Stimulated activated CD8-positive, alpha-beta memory T cell treated with anti-CD3 and anti-CD28 coated beads, Interleukin-7, amount 100 ng/mL, for 4 hours (primary cell): ENCODE results near the gene CELF2.

Experiments used
- DNase-seq, 2 donors: peaks; one replicate each; pipeline ENCODE4 v3.0.0-alpha.2; 2020; ENCODE audit warnings: low read depth in 2 of 2

CELF2 gene

GRCh38 chr10:11245981-11246590, 228.4 kb downstream of the CELF2 start:
- DNase-seq = no peak

DNA sequence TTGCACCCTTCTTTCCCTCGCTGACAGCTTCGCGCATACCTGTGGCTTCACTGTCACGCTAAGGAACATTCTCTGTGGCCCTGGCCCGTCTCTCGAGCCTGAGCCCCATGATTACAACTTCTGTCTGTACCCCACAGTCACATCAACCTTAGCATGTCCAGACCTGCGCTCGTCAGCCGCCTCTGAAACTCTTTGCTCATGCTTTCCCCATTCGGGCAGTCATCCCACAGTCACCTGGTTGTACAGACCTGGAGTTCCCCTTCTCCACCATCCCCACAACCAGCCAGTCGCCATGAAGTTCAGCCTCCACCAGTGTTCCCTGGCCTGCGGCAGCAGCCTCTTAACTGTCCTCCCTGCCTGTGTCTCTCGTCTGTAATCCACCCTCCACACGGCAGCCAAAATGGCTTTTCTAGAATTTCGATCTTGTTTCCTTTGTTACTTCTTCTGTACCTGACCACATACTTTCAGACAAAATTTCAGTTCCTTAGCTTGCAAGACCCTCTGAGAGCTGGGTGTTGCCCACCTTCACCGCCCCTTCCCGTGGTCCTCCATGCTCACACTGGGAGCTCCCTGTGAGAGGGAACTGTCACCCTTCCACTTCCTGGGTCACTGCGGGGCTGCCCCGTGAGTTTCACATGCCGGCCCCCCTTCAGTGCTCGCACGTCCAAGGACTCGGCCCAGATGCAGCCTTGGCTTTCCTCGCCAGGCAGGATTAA, 229.2 kb downstream of the CELF2 start:
- no peak for DNase-seq

DNA sequence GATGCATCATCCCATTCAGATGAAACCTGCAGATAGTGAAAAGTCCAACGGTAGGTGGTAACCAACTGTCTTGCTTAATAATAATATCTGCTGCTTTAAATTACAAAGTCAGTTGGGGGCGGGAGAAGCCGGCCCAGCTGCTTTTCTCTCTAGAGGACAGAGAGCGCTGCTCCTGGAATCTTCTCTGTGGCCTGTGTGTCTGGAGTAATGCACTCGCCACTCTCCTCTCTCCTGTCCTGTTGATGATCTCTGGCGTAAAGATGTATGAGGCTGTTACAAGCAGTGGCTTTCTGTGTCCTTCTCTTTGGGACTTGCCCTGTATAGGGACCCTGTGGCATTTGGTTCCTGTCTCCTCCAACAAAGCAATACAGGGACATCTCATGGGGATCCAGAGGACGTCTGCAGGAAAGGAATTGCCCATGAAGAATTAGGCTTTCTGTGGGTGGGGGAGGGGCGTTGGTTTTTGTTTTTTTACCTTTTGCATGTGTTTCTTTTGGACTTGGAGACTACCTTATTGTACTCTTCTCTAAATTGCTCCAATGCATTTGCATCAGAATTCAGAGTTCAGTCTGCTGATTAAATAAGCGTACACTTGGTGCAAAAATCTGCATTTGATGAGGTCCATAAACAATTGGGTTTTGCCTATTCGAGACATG, 231.6 kb downstream of the CELF2 start:
- DNase-seq = no peak

GRCh38 chr10:11249808-11250195, 232.1 kb downstream of the CELF2 start:
- DNase-seq = no peak

GRCh38 chr10:11250304-11250703, 232.6 kb downstream of the CELF2 start:
- no peak for DNase-seq

GRCh38 chr10:11252887-11253286, 235.2 kb downstream of the CELF2 start:
- no peak for DNase-seq

DNA sequence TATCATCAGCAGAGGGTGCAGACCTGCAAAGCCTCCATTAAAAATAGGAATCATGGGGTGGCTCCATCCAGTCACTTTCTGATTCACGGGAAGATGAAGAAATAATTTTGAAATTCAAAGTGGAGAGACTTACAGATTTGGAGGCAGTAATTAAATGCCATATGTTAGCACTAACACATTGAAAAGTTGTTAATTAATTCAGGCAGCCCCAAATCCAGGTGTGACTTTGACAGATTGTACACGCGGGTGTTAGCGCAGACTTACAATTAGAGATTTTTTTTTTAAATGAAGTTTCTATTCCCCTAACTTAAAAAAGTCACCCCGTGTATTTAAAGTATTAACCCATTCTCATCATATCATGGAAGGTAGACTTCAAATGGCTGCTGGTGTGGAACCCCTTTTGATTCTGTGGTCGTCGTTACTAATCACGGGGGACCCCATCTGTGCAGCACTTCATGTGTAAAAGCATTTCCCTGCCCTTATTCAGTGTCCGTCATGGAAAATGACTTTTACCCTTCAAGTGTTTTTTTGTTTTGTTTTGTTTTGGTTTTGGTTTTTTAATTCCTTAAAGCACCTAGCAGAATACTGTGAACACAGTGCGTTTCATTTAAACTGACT, 235.8 kb downstream of the CELF2 start:
- DNase-seq = no peak

GRCh38 chr10:11255156-11255555, 237.5 kb downstream of the CELF2 start:
- no peak for DNase-seq

GRCh38 chr10:11255796-11256444, 238.2 kb downstream of the CELF2 start:
- no peak for DNase-seq

DNA sequence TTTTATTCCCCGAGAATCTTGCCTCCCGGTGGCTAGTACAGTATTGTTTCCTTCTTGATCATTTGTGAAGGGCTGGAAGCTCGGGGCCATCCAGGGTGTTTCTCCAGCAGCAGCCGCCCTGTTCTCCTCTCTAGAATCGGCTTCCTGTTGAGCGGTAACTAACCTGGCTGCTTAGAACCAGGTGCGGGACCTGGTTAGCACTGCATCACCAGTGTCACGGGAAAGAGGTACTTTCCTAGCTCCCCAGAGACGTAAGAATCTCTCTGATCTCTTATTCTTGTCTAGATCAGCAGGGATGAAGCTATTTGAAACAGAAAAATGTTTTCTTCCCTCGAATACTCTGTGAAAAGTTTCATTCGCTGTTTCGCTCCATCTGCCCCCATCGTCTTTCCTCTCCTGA, 239.2 kb downstream of the CELF2 start:
- DNase-seq = no peak

- no peak for DNase-seq
Observed at GRCh38 chr10:11257440-11258090, 239.9 kb downstream of the CELF2 start.

- DNase-seq = no peak
Observed at GRCh38 chr10:11260170-11260569, 242.5 kb downstream of the CELF2 start.

DNA sequence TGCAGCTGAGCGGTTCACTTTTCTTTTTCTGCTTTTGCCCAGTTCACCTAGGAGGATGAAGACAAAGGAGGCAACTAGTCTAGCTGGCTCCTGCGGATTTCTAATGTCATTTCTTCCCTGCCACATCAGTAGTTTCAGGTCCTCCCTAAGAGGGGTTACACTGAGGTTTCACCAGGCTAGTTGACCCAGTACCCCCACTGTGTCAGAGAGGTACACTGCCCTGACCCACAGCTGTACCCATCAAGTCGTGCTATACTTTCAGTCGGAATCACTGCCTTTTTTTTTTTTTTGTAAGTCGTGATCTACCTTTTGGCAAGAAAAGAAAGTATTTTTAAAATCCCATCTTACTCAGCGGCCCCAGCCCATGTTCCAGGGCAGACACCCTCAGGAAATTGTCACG, 243.5 kb downstream of the CELF2 start:
- DNase-seq = no peak

GRCh38 chr10:11261687-11262493, 244.2 kb downstream of the CELF2 start:
- DNase-seq = no peak

DNA sequence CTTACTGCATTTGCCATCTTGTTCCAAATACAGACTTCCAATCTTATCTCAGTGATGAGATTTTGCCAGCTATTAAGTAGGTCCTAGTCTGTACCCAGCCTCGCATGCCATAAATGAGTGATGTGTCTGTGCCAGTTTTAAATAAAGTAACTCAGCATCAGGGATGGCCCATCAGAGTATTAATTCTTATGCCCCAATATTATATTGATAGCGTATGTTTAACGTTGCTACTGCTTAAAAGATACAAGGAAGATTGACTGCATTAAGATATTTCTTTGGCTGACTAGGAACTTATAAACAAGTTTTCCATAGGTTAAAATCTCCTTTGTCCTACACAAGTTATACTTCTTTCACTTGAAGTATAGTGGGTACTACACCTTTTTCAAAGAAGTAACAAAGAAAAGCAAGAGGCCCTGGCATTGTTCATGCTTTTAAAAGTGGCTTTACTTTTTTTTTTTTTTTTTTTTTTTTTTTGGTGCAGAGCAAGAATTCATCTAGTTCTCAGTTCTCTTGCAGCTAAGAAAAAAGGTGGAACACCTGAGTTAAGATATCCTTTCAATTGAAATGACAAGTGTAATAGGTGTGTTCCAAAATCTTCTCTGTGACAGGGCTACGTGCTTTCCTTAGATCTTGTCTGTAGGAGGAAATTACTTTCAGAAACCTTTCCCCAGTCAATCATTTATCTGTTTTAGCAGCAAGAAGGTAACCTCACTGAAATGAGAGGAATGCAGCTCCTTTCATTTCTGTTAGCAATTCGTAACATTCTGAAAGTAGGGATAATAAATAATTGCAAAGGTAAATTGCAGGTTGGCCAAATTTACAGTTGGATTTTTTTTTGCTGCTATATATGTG, 245.0 kb downstream of the CELF2 start:
- DNase-seq = no peak

DNA sequence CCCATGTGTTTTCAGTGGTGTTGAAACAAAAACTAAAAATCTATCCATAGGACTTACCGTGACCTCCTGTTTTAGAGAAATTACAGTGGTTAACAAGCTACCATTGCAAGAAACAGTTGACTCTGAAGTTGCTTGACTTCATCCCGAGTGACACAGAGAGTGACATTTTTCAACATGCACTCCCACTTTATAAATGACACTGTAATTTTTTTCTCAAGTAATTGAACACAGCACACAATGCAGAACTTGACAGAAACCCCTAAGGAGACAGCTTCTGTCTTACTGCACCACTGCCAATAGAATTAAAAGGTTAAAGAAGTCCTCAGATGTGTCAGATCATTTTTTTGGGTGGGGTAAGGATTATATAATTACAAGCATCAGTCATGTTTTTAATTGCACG, 246.1 kb downstream of the CELF2 start:
- DNase-seq = no peak

DNA sequence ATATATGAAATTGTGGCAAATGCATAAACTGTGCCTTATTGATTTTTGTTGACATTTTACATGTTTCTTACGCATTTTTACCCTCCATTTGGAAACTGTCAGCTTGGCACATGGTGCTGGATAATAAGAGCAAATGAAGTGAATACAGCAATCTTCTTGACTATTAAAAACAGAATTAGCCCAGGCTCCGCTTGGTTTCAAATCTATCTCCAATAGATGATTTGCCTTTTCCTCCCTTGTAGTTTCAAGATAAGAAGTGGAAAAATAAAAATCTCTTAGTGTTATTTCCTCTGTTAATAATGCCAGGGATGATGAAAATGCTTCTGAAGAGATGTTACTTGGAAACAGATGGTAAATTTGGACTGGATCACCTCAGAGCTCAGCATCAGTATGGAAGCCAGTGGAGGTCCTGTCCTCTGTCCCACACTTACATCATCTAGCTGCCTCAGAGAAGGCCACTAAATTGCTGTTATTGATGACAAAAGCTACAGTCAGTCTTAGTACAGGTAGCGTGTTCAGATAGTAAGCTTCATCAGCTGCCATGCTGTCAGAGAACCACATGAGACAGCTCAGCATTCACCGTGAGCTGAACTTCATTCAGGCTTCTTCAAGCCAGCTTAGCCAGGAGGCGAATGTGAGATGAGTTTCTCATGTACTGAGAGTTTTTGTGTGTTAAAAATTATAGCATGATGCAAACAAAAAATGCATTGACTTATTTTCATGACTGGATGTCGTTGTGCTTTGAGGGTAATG, 246.8 kb downstream of the CELF2 start:
- DNase-seq = no peak

- no peak for DNase-seq
Observed at GRCh38 chr10:11265484-11265883, 247.8 kb downstream of the CELF2 start.

- DNase-seq = no peak
Observed at GRCh38 chr10:11266426-11266825, 248.8 kb downstream of the CELF2 start.
